GM23338 (cell line): Measurements from ENCODE around the gene OR2H1. TPM values are rescaled to one million over a fixed set of nuclear protein-coding genes. Genes with fewer than 3 reads are reported as not detected.

Source experiments
- ATAC-seq: fragments of 200-7000 bp; cut with Tn5 transposase; 3 replicates; pipeline ENCODE4 v1.9.1; 2020
- DNase-seq: peaks from one replicate; pipeline ENCODE4 v3.0.0-alpha.2; 2015; ENCODE audit warnings: low spot score
- H2AFZ ChIP-seq: fragments of 200-600 bp; sonication (generic); 2 replicates; pipeline ENCODE4 v1.8.0; 2016; ENCODE audit warnings: antibody characterized with exemption, mild to moderate bottlenecking, moderate library complexity
- H3F3A ChIP-seq: fragments of 200-600 bp; sonication (generic); replicated peaks from 2 replicates; pipeline ENCODE4 v1.8.0; 2017; ENCODE audit warnings: antibody characterized with exemption, mixed run types, low read depth
- H3K27ac ChIP-seq: fragments of 200-600 bp; sonication (generic); 2 replicates; pipeline ENCODE4 v1.6.1; 2016; ENCODE audit warnings: low read depth
- H3K27me3 ChIP-seq: fragments of 200-600 bp; sonication (generic); 2 replicates; pipeline ENCODE4 v1.8.0; 2016; ENCODE audit warnings: mild to moderate bottlenecking, mixed run types, moderate library complexity; ENCODE audit not compliant: insufficient read depth
- H3K36me3 ChIP-seq: fragments of 200-600 bp; sonication (generic); 2 replicates; pipeline ENCODE4 v1.8.0; 2016; ENCODE audit warnings: mild to moderate bottlenecking; ENCODE audit not compliant: insufficient read depth
- H3K4me1 ChIP-seq: fragments of 200-600 bp; sonication (generic); 2 replicates; pipeline ENCODE4 v1.8.0; 2016; ENCODE audit warnings: mild to moderate bottlenecking, moderate library complexity; ENCODE audit not compliant: insufficient read depth
- H3K4me2 ChIP-seq: fragments of 200-600 bp; sonication (generic); 2 replicates; pipeline ENCODE4 v1.7.1; 2017; ENCODE audit warnings: mixed run types
- H3K4me3 ChIP-seq: fragments of 200-600 bp; sonication (generic); 2 replicates; pipeline ENCODE4 v1.6.1; 2016; ENCODE audit warnings: mixed run types
- H3K79me2 ChIP-seq: fragments of 200-600 bp; sonication (generic); replicated peaks from 2 replicates; pipeline ENCODE4 v1.8.0; 2017; ENCODE audit warnings: mild to moderate bottlenecking; ENCODE audit not compliant: insufficient read depth
- H3K9me2 ChIP-seq: fragments of 200-600 bp; sonication (generic); 2 replicates; pipeline ENCODE4 v1.8.0; 2017; ENCODE audit not compliant: insufficient read depth
- H4K20me1 ChIP-seq: fragments of 200-600 bp; sonication (generic); replicated peaks from 2 replicates; pipeline ENCODE4 v1.8.0; 2017; ENCODE audit warnings: mild to moderate bottlenecking; ENCODE audit not compliant: insufficient read depth
- H3K27ac Mint-ChIP-seq: 2 replicates; pipeline ENCODE4 v1.8.0; 2020; ENCODE audit warnings: inconsistent platforms, mild to moderate bottlenecking, moderate library complexity, mixed read lengths
- H3K27me3 Mint-ChIP-seq: 3 replicates; pipeline ENCODE4 v1.8.0; 2022; ENCODE audit warnings: low read depth, mild to moderate bottlenecking, moderate library complexity, mixed read lengths, inconsistent platforms; ENCODE audit not compliant: insufficient read depth, poor library complexity
- H3K36me3 Mint-ChIP-seq: 3 replicates; pipeline ENCODE4 v1.8.0; 2021; ENCODE audit warnings: low read depth, mild to moderate bottlenecking, inconsistent platforms, moderate library complexity, mixed read lengths
- H3K4me1 Mint-ChIP-seq: 3 replicates; pipeline ENCODE4 v1.8.0; 2020; ENCODE audit warnings: mild to moderate bottlenecking, inconsistent platforms, mixed read lengths
- H3K4me3 Mint-ChIP-seq: 3 replicates; pipeline ENCODE4 v1.8.0; 2021; ENCODE audit warnings: moderate library complexity, mild to moderate bottlenecking, inconsistent platforms, mixed read lengths
- H3K9me3 Mint-ChIP-seq: 3 replicates; pipeline ENCODE4 v1.8.0; 2020; ENCODE audit warnings: moderate library complexity, mild to moderate bottlenecking, inconsistent platforms, mixed read lengths
- CREB1 ChIP-seq: fragments of 250-450 bp; sonication (Bioruptor Pico); IDR thresholded peaks from 2 replicates; pipeline ENCODE4 v1.5.0; 2020; ENCODE audit warnings: low read depth, mild to moderate bottlenecking, moderate library complexity
- EZH2 ChIP-seq: fragments of 200-600 bp; sonication (generic); IDR thresholded peaks from one replicate; pipeline ENCODE4 v1.8.0; 2017; ENCODE audit warnings: antibody characterized with exemption, mild to moderate bottlenecking, low read depth; ENCODE audit not compliant: unreplicated experiment
- EZH2phosphoT487 ChIP-seq: fragments of 200-600 bp; sonication (generic); IDR thresholded peaks from one replicate; pipeline ENCODE4 v1.8.1; 2018; ENCODE audit warnings: antibody characterized with exemption; ENCODE audit not compliant: unreplicated experiment
- JUNB ChIP-seq: IDR thresholded peaks from one replicate; pipeline ENCODE4 v1.6.1; 2016; ENCODE audit warnings: antibody characterized with exemption; ENCODE audit not compliant: unreplicated experiment
- NANOG ChIP-seq: IDR thresholded peaks from 2 replicates; pipeline ENCODE4 v1.6.1; 2016; ENCODE audit warnings: antibody characterized with exemption, borderline replicate concordance
- POLR2AphosphoS5 ChIP-seq: IDR thresholded peaks from 2 replicates; pipeline ENCODE4 v1.6.1; 2016; ENCODE audit warnings: antibody characterized with exemption, low read depth
- ZNF331 ChIP-seq: fragments of 250-450 bp; sonication (Bioruptor Pico); IDR thresholded peaks from 2 replicates; pipeline ENCODE4 v1.5.0; 2020; ENCODE audit warnings: low read depth, mild to moderate bottlenecking, moderate library complexity
- polyA plus RNA-seq: library from polyadenylated mRNA; unstranded; fragments of >200 nt; fragmentation: Nextera tagmentation; extraction: Ambion mirVana; gene quantifications from 2 replicates; pipeline ENCODE4 v1.2.1, GENCODE V29; 2016
- total RNA-seq: library from RNA; depleted of rRNA; stranded (reverse); fragments of >200 nt; shearing (Covaris generic); gene quantifications from 2 replicates; pipeline ENCODE4 v1.2.3, GENCODE V29; 2014
- TF ChIP-seq, protein P1 (sequence below), 2 experiments: fragments of 200-600 bp in 1 of 2; sonication (generic) in 1 of 2; conservative IDR thresholded peaks; 2 replicates each; pipeline versions ENCODE4 v1.5.1 to v1.6.1; 2016 to 2017; ENCODE audit warnings: antibody characterized with exemption in 2 of 2, low read depth in 2 of 2, mild to moderate bottlenecking in 2 of 2, moderate library complexity in 1 of 2
- TF ChIP-seq, protein P2 (sequence below): IDR thresholded peaks from 2 replicates; pipeline ENCODE4 v1.6.1; 2016; ENCODE audit warnings: antibody characterized with exemption
- TF ChIP-seq, protein P3 (sequence below): IDR thresholded peaks from one replicate; pipeline ENCODE4 v1.6.1; 2018; ENCODE audit warnings: antibody characterized with exemption; ENCODE audit not compliant: unreplicated experiment
- TF ChIP-seq, protein P4 (sequence below): fragments of 250-450 bp; sonication (Bioruptor Pico); IDR thresholded peaks from 2 replicates; pipeline ENCODE4 v1.5.0; 2020; ENCODE audit warnings: mild to moderate bottlenecking, moderate library complexity

OR2H1 gene
- total and polyA plus RNA-seq, 2 experiments from 2014 or later, result not detected

DNA sequence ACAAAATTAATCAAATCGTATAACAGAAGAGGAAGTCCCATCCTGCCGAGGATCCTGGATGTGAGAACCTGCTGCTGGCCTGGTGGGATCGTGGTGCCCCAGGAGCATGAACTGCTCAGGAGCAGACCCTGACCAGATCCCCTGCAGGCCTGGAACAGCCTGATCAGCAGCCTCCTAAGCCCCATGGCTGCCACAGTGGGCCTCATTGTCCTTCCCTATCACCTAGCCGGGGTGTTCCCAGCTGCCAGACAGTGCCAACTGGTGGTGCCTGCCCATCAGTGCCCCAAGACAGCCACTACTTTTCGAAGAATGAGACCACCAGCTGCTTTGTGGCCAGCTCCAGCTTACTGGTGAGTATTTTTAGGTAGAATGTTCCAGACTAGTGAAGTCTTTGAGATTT is 50.4 kb downstream of the OR2H1 start (continued):
- TF ChIP-seq POLR2AphosphoS5 (no peak), EZH2 (no peak), NANOG (no peak), ZNF331 (CRISPR knock-in tag) (no peak), EZH2phosphoT487 (no peak), CREB1 (CRISPR knock-in tag) (no peak)
- TF ChIP-seq, protein P1, sequence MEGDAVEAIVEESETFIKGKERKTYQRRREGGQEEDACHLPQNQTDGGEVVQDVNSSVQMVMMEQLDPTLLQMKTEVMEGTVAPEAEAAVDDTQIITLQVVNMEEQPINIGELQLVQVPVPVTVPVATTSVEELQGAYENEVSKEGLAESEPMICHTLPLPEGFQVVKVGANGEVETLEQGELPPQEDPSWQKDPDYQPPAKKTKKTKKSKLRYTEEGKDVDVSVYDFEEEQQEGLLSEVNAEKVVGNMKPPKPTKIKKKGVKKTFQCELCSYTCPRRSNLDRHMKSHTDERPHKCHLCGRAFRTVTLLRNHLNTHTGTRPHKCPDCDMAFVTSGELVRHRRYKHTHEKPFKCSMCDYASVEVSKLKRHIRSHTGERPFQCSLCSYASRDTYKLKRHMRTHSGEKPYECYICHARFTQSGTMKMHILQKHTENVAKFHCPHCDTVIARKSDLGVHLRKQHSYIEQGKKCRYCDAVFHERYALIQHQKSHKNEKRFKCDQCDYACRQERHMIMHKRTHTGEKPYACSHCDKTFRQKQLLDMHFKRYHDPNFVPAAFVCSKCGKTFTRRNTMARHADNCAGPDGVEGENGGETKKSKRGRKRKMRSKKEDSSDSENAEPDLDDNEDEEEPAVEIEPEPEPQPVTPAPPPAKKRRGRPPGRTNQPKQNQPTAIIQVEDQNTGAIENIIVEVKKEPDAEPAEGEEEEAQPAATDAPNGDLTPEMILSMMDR (conservative IDR thresholded peaks at IDR 0.05; ENCODE audit: low read depth in 2 of 2), result no peak
- TF ChIP-seq, protein P2, sequence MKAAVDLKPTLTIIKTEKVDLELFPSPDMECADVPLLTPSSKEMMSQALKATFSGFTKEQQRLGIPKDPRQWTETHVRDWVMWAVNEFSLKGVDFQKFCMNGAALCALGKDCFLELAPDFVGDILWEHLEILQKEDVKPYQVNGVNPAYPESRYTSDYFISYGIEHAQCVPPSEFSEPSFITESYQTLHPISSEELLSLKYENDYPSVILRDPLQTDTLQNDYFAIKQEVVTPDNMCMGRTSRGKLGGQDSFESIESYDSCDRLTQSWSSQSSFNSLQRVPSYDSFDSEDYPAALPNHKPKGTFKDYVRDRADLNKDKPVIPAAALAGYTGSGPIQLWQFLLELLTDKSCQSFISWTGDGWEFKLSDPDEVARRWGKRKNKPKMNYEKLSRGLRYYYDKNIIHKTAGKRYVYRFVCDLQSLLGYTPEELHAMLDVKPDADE, result no peak
- TF ChIP-seq, protein P3, sequence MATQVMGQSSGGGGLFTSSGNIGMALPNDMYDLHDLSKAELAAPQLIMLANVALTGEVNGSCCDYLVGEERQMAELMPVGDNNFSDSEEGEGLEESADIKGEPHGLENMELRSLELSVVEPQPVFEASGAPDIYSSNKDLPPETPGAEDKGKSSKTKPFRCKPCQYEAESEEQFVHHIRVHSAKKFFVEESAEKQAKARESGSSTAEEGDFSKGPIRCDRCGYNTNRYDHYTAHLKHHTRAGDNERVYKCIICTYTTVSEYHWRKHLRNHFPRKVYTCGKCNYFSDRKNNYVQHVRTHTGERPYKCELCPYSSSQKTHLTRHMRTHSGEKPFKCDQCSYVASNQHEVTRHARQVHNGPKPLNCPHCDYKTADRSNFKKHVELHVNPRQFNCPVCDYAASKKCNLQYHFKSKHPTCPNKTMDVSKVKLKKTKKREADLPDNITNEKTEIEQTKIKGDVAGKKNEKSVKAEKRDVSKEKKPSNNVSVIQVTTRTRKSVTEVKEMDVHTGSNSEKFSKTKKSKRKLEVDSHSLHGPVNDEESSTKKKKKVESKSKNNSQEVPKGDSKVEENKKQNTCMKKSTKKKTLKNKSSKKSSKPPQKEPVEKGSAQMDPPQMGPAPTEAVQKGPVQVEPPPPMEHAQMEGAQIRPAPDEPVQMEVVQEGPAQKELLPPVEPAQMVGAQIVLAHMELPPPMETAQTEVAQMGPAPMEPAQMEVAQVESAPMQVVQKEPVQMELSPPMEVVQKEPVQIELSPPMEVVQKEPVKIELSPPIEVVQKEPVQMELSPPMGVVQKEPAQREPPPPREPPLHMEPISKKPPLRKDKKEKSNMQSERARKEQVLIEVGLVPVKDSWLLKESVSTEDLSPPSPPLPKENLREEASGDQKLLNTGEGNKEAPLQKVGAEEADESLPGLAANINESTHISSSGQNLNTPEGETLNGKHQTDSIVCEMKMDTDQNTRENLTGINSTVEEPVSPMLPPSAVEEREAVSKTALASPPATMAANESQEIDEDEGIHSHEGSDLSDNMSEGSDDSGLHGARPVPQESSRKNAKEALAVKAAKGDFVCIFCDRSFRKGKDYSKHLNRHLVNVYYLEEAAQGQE, result no peak

DNA sequence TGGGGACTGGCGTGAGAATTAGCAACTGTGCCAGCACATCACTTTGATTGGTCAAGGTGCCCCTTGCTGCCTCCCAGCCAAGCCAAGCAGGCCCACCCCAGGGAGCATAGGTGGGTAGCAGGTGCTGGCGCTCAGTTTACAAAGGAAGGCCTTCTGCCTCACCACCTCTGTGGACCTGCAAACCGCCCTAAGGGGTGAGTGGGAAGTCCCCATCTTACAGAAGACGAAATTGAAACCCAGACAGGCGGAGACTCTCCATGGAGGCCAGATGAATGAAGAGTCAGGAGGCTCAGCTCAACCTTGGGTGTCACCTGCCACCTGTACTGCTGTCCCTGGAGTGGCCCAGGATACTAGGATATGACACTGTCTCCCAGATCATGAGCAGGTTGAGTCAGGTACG is 52.3 kb downstream of the OR2H1 start:
- Histone ChIP-seq H3F3A (no peaks in the 10 kb centered on the region), H3K4me3 (no peak overlapping the region), H3K27ac (no peak overlapping the region), H3K9me2 (peaks cover 21% of the 10 kb centered on the region; the same call in 1 of the 2 replicates), H3K36me3 (no peaks in the 10 kb centered on the region), H2AFZ (no peak overlapping the region), H3K4me1 (no peaks in the 10 kb centered on the region), H3K79me2 (no peaks in the 10 kb centered on the region), H4K20me1 (no peaks in the 10 kb centered on the region; the same call in 1 of the 2 replicates), H3K4me2 (no peak overlapping the region), H3K27me3 (no peaks in the 10 kb centered on the region)
- Mint-ChIP-seq H3K27me3 (no peaks in the 10 kb centered on the region), H3K4me3 (no peak overlapping the region), H3K9me3 (no peaks in the 10 kb centered on the region; the same call in 2 of the 3 replicates), H3K36me3 (no peaks in the 10 kb centered on the region; the same call in 2 of the 3 replicates), H3K27ac (no peak overlapping the region), H3K4me1 (peaks cover 7% of the 10 kb centered on the region)
- ATAC-seq (no peak), DNase-seq (no peak)
- TF ChIP-seq, protein P4, sequence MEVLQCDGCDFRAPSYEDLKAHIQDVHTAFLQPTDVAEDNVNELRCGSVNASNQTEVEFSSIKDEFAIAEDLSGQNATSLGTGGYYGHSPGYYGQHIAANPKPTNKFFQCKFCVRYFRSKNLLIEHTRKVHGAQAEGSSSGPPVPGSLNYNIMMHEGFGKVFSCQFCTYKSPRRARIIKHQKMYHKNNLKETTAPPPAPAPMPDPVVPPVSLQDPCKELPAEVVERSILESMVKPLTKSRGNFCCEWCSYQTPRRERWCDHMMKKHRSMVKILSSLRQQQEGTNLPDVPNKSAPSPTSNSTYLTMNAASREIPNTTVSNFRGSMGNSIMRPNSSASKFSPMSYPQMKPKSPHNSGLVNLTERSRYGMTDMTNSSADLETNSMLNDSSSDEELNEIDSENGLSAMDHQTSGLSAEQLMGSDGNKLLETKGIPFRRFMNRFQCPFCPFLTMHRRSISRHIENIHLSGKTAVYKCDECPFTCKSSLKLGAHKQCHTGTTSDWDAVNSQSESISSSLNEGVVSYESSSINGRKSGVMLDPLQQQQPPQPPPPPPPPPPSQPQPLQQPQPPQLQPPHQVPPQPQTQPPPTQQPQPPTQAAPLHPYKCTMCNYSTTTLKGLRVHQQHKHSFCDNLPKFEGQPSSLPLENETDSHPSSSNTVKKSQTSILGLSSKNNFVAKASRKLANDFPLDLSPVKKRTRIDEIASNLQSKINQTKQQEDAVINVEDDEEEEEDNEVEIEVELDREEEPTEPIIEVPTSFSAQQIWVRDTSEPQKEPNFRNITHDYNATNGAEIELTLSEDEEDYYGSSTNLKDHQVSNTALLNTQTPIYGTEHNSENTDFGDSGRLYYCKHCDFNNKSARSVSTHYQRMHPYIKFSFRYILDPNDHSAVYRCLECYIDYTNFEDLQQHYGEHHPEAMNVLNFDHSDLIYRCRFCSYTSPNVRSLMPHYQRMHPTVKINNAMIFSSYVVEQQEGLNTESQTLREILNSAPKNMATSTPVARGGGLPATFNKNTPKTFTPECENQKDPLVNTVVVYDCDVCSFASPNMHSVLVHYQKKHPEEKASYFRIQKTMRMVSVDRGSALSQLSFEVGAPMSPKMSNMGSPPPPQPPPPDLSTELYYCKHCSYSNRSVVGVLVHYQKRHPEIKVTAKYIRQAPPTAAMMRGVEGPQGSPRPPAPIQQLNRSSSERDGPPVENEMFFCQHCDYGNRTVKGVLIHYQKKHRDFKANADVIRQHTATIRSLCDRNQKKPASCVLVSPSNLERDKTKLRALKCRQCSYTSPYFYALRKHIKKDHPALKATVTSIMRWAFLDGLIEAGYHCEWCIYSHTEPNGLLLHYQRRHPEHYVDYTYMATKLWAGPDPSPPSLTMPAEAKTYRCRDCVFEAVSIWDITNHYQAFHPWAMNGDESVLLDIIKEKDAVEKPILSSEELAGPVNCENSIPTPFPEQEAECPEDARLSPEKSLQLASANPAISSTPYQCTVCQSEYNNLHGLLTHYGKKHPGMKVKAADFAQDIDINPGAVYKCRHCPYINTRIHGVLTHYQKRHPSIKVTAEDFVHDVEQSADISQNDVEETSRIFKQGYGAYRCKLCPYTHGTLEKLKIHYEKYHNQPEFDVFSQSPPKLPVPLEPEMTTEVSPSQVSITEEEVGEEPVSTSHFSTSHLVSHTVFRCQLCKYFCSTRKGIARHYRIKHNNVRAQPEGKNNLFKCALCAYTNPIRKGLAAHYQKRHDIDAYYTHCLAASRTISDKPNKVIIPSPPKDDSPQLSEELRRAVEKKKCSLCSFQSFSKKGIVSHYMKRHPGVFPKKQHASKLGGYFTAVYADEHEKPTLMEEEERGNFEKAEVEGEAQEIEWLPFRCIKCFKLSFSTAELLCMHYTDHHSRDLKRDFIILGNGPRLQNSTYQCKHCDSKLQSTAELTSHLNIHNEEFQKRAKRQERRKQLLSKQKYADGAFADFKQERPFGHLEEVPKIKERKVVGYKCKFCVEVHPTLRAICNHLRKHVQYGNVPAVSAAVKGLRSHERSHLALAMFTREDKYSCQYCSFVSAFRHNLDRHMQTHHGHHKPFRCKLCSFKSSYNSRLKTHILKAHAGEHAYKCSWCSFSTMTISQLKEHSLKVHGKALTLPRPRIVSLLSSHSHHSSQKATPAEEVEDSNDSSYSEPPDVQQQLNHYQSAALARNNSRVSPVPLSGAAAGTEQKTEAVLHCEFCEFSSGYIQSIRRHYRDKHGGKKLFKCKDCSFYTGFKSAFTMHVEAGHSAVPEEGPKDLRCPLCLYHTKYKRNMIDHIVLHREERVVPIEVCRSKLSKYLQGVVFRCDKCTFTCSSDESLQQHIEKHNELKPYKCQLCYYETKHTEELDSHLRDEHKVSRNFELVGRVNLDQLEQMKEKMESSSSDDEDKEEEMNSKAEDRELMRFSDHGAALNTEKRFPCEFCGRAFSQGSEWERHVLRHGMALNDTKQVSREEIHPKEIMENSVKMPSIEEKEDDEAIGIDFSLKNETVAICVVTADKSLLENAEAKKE (CRISPR knock-in tag), result no peak
- TF ChIP-seq JUNB, result no peak
- no peak for TF ChIP-seq NANOG
- no peak for TF ChIP-seq CREB1 (CRISPR knock-in tag)
